ENCODE data around the gene DGKH. TPM values are rescaled to one million over a fixed set of nuclear protein-coding genes. Genes with fewer than 3 reads are reported as not detected.
A peak's percentile ranks its signal among the peaks of the same experiment; 100 is the strongest.

Gene DGKH
- total RNA-seq, 1 donor: 16.0 TPM

DNA sequence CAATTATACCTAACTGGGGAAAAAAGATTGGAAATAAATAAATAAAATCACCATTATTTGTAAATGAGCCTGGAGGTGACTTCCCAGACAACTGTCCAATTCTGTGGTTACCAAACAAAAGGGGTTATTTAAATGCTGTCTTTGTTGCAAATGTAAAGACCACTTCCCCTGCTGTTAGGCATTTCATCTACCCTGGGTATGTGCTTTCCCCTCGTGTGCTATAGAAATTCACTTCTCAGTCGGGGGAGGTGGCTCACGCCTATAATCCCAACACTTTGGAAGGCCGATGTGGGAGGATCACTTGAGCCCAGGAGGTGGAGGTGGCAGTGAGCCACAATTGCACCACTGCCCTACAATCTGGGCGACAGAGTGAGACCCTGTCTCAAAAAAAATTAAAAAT is 121.6 kb downstream of the DGKH start:
- no peak for DNase-seq (ENCODE audit: low read depth)
- TF ChIP-seq, protein P1, sequence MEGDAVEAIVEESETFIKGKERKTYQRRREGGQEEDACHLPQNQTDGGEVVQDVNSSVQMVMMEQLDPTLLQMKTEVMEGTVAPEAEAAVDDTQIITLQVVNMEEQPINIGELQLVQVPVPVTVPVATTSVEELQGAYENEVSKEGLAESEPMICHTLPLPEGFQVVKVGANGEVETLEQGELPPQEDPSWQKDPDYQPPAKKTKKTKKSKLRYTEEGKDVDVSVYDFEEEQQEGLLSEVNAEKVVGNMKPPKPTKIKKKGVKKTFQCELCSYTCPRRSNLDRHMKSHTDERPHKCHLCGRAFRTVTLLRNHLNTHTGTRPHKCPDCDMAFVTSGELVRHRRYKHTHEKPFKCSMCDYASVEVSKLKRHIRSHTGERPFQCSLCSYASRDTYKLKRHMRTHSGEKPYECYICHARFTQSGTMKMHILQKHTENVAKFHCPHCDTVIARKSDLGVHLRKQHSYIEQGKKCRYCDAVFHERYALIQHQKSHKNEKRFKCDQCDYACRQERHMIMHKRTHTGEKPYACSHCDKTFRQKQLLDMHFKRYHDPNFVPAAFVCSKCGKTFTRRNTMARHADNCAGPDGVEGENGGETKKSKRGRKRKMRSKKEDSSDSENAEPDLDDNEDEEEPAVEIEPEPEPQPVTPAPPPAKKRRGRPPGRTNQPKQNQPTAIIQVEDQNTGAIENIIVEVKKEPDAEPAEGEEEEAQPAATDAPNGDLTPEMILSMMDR (IDR thresholded peaks at IDR 0.05; ENCODE audit: insufficient read depth, low read depth, low read length): no peak
- H3K4me3 ChIP-seq (ENCODE audit: low read depth, low read length): no peak overlapping the region

DNA sequence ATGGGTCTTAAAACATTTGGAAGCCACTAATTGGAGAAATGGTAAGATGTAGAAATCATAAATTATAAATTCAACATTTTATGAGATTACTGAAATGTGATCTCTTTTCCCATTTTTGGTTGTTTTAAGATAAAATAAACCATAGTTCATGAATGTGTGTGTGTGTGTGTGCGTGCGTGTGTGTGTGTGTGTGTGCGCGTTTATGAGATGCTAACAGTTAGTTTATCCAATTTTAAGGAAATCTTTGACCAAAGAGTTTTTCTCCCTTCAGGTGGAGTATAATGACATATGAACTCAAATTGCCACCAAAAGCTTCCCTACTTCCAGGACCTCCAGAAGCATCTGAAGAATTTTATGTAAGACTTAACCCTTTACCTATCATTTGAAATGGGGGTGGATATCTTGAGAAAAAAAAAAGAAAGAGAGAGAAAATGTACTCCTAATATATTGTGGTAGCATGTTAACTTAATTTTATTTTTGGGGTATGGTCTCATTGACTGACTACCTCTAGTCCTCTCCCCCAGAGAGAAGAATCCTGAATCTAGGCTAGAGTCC is 125.4 kb downstream of the DGKH start:
- H3K4me3 ChIP-seq (ENCODE audit: low read depth, low read length): no peak overlapping the region
- DNase-seq (ENCODE audit: low read depth): peak; percentile 50
- TF ChIP-seq, protein P1 (IDR thresholded peaks at IDR 0.05; ENCODE audit: insufficient read depth, low read depth, low read length): no peak

DNA sequence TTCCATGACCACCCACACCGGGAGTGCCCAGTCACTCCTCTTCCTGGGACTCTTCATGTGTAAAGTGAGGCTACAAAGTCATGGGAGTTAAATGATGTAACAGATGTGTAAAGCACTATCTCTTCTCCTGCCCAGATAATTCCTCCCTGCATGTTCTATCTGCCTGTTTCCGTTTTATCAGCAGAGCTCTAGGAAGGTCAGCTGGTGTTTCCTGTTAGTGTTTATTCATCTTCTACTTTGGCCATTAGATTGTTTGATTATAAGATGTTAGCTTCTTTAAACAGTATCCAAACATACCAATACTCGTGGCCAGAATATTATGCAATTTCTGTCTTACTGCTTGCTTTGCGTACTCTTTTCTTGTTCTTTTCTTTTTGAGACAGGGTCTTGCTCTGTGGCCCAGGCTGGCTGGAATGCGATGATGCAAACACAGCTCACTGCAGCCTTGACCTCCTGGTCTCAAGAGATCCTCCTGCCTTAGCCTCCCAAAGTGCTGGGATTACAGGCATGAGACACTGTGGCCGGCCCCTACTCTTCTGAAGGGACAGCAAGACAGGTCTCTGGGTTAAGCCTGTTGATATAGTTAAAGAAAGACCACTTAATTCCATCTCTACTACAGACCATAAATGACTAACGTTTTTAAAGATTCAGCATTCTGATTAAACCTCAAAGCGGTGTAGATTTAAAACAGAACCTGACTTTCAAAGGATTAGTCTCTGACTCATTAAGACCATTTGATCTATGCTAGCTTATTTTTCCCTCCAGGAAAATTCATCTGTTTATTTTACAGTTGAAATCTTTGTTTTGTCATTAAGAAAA is 126.1 kb downstream of the DGKH start:
- TF ChIP-seq, protein P1 (IDR thresholded peaks at IDR 0.05; ENCODE audit: insufficient read depth, low read depth, low read length): no peak
- H3K4me3 ChIP-seq (ENCODE audit: low read depth, low read length): no peak overlapping the region
- peak; percentile 98 for DNase-seq (ENCODE audit: low read depth)

DNA sequence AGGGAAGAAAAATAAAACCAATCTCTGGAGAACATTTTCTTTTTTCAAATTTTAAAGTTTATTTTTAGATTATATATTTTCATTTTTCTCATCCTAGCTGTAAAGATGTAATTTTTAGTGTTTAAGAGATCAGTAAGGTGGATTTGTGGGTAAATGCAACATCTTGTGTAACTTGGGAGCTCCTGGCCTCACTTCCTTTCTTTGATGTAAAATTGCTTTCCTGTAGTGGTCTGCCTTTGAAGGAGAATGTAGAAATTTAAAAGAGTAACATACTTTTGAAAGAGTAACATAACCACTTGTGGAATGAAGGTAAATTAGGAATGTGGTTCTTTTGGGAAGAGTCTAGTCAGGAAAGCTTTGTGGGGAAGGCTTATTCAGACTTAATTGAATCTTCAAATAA is 127.8 kb downstream of the DGKH start:
- DNase-seq (ENCODE audit: low read depth): no peak

DNA sequence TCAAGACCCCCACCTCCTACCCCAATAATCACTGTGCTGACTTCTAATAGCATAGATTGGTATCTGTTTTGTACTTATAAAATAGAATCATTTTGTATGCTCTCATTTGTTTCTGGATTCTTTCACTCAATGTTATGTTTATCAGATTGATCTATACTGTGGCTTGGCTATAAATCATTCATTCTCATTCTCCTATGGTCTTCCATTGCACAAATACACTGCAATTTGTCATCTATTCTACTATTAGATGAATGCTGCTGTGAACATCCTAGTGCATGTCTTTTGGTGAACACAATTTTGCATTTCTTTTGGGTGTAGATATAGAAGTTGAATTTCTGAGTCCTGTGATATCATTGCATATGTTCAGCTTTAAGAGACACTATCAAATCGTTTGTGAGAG is 128.7 kb downstream of the DGKH start:
- TF ChIP-seq, protein P1 (IDR thresholded peaks at IDR 0.05; ENCODE audit: insufficient read depth, low read depth, low read length): no peak
- no peak for DNase-seq (ENCODE audit: low read depth)
- H3K4me3 ChIP-seq (ENCODE audit: low read depth, low read length): no peak overlapping the region

More for the DNA sequence above, 127.8 kb downstream of the DGKH start:
- no peak overlapping the region for H3K4me3 ChIP-seq (ENCODE audit: low read depth, low read length)
- TF ChIP-seq, protein P1 (IDR thresholded peaks at IDR 0.05; ENCODE audit: insufficient read depth, low read depth, low read length): no peak

DNA sequence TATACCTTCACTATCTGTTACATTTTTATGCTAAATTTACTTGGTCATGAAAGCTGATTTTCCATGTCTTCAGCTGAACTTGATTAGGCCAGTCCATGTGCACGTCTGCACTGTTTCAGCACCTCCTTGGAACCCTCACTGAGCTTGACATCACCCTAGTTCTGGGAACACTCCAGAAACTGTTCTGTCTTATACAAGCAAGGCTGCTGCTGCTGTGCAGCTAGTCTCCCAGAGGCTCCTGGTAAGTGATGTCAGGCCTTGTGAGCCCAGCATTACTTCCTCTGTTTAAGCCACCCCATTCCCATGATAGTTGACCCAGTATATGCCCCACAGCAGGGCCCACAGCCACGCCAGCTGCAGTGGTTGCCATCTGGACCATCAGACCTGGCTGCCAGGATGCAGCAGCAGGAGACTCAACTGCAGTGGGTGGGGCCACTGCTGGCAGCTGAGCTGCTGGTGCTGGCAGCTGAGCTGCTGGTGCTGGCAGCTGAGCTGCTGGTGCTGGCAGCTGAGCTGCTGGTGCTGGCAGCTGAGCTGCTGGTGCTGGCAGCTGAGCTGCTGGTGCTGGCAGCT is 133.0 kb downstream of the DGKH start:
- TF ChIP-seq, protein P1 (IDR thresholded peaks at IDR 0.05; ENCODE audit: insufficient read depth, low read depth, low read length): no peak
- DNase-seq (ENCODE audit: low read depth): peak; percentile 59
- no peak overlapping the region for H3K4me3 ChIP-seq (ENCODE audit: low read depth, low read length)
